HUES48 (cell line): ENCODE measurements around the gene EIF2B4.
A peak's percentile ranks its signal among the peaks of the same experiment; 100 is the strongest.
"Not testable (repeated sequence)": the region's sequence is repeated elsewhere in the genome, so short reads cannot be mapped to it uniquely, and the experiment has no call there.

ENCODE experiments used
- H3K27ac ChIP-seq: one replicate; pipeline ENCODE4 v1.7.0; 2013; ENCODE audit warnings: low read depth, low read length, inconsistent platforms
- H3K27me3 ChIP-seq: 2 replicates; pipeline ENCODE4 v1.6.1; 2013; ENCODE audit warnings: mild to moderate bottlenecking, low read length; ENCODE audit not compliant: control insufficient read depth, insufficient read depth
- H3K36me3 ChIP-seq: 2 replicates; pipeline ENCODE4 v1.6.1; 2013; ENCODE audit warnings: low read length; ENCODE audit not compliant: control insufficient read depth, insufficient read depth
- H3K4me1 ChIP-seq: 2 replicates; pipeline ENCODE4 v1.6.1; 2013; ENCODE audit warnings: mild to moderate bottlenecking, low read length; ENCODE audit not compliant: control insufficient read depth, insufficient read depth
- H3K4me3 ChIP-seq: 2 replicates; pipeline ENCODE4 v1.5.1; 2013; ENCODE audit warnings: mild to moderate bottlenecking, low read depth, low read length
- H3K9ac ChIP-seq: 2 replicates; pipeline ENCODE4 v1.6.1; 2013; ENCODE audit warnings: mild to moderate bottlenecking, low read depth, low read length, moderate library complexity
- H3K9me3 ChIP-seq: 2 replicates; pipeline ENCODE4 v1.6.1; 2013; ENCODE audit warnings: low read length; ENCODE audit not compliant: control insufficient read depth, insufficient read depth

Gene EIF2B4

DNA sequence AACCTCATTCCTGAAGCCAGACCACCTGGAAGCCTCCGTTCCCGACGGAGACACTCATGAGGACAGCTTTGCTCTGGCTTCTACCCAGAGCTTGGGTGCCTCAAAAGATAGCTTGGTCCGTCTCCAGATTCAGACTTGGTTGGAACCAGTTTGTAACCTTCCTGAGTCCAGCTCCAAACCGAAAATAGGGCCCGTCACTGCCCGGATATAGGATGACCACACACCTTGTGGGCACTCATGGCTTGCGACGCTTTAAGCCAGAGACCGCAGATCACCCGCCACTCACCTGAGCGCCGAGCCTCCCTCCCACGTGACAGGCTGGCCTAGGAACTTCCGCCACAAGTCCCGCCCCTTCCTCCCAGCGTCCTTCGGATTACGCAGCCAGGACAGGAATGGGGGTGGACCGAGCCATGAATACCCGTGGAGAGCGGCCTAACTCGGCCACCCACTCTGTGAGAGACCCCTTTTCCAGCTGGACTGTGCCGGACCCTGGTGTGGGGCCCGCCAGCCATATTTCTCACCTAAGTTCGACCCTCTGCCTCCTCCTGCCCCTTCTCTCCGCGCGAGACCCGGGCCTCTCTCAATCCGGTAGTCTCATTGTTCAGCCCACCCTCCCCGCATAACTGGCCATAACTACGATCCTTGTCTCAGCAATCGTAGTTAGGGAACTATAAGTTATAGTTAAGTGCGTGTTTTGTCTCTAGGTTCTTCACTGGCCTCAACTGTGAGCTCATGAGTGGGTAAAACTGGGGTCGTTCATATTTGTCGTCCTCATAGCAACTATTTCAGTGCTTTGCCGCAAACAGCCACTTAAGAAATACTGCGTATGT lies 47.2 kb downstream of the EIF2B4 start, which contains the start of gene MPV17:
Gene MPV17, minus strand, starts transcription at position 332 of the 830 bp plus-strand sequence. CDS start 580 bp downstream, outside the sequence.
- H3K4me1 ChIP-seq = peaks cover 7% of the 10 kb centered on the region; the same call in 1 of the 2 replicates
- H3K4me3 ChIP-seq = peak within 1 kb of the TSS; percentile 87
- H3K36me3 ChIP-seq = peaks cover 24% of the 10 kb centered on the region
- H3K27ac ChIP-seq = peak within 1 kb of the TSS; percentile 90
- peak within 1 kb of the TSS; percentile 92 for H3K9ac ChIP-seq
- no peaks in the 10 kb centered on the region for H3K27me3 ChIP-seq
- H3K9me3 ChIP-seq = no peaks in the 10 kb centered on the region

DNA sequence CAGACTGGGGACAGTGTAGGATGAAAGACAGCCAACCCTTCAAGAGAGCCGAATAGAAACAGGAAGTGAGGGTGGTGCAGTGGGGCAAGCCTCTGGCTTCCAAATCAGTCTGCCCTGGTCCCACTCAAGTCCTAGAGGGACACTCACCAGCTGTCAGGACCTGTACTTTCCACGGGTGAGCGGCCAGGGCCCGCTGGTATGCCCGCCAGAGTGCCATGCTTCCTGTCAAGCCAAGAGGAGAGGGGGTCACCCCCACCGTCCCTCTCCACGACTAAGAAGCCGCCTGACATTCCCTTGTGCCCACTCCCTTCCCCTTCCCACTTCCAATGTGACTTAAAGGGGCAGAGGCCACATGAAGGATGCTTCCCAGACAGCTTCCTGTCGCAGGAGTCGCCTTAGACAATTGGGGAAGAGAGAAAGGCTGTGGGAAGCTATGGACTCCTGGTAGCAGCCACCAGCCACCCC lies 47.8 kb downstream of the EIF2B4 start:
- H3K9me3 ChIP-seq = no peaks in the 10 kb centered on the region
- peak overlapping the region; percentile 90 for H3K27ac ChIP-seq
- H3K27me3 ChIP-seq = no peaks in the 10 kb centered on the region
- H3K4me1 ChIP-seq = peaks cover 7% of the 10 kb centered on the region; the same call in 1 of the 2 replicates
- H3K4me3 ChIP-seq = peak overlapping the region; percentile 87
- peaks cover 20% of the 10 kb centered on the region for H3K36me3 ChIP-seq
- H3K9ac ChIP-seq = peak overlapping the region; percentile 92

DNA sequence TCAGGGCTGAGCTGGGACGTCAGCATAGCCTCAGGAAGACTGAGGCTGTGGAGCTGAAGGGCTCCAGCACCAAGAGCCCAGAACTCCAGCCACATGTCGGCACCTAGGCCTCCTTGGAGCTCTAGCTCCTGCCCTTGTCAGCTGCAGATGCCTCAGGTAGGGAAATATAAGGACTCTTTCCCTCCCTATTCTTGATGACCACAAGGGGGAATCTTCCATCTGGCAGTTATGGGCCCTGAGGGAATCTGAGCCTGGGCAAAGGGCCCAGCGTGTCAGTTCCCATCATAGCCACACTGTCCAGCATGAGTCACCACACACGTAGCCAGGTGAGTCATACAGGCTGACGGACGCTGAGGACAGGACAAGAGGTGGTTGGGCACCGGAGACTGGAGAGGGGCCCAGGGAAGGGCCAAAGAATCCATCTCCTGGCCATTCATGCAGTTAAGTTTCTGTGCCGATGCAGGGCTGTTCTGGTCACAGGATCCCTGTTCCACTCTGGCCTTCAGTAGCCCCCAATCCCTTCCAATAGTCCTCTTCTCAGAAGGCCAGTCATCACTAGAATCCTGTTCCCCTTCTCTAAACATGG lies 49.1 kb downstream of the EIF2B4 start:
- Histone ChIP-seq H3K27ac (peak overlapping the region; percentile 52), H3K9ac (no peak overlapping the region), H3K4me1 (peaks cover 7% of the 10 kb centered on the region; the same call in 1 of the 2 replicates), H3K4me3 (no peak overlapping the region), H3K9me3 (no peaks in the 10 kb centered on the region), H3K27me3 (no peaks in the 10 kb centered on the region), H3K36me3 (peaks cover 8% of the 10 kb centered on the region)

DNA sequence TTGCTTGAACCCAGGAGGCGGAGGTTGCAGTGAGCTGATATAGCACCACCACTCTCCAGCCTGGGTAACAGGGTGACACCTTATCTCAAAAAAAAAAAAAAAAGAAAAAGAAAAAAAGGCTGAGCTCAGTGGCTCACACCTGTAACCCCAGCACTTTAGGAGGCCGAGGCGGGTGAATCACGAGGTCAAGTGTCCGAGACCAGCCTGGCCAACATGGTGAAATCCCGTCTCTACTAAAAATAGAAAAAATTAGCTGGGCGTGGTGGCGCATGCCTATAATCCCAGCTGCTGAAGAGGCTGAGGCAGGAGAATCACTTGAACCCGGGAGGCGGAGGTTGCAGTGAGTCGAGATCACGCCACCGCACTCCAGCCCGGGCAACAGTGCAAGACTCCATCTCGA lies 50.3 kb downstream of the EIF2B4 start:
- not testable (repeated sequence) for H3K4me1 ChIP-seq, H3K4me3 ChIP-seq, H3K27ac ChIP-seq, H3K36me3 ChIP-seq, H3K9me3 ChIP-seq, H3K9ac ChIP-seq, H3K27me3 ChIP-seq

- Histone ChIP-seq H3K27me3 (no peaks in the 10 kb centered on the region), H3K4me3 (no peak overlapping the region), H3K36me3 (no peaks in the 10 kb centered on the region), H3K4me1 (no peaks in the 10 kb centered on the region), H3K9ac (no peak overlapping the region), H3K27ac (no peak overlapping the region), H3K9me3 (no peaks in the 10 kb centered on the region)
Observed at GRCh38 chr2:27316655-27317412, 53.3 kb downstream of the EIF2B4 start.

DNA sequence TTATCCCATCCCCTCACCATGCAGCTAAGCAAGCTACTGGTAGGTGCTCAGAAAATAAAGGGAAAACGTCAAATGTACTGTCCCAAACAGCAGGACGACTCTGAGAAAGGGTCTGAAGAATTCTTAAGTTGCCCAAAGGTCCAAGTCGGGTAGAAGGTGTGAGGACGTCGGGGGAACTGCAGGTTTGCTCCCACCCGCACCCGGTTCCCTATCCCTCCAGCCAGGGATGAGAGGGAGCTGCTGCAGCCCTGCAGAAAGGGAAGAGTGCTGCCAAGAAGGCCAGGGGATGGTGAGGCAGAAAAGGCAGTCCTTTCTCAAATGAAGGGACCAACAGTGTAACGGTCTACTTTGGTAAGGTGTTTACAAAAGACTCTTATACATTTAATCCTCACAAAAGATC lies 55.0 kb downstream of the EIF2B4 start:
- Histone ChIP-seq H3K27ac (no peak overlapping the region), H3K27me3 (no peaks in the 10 kb centered on the region), H3K36me3 (no peaks in the 10 kb centered on the region), H3K9ac (no peak overlapping the region), H3K9me3 (no peaks in the 10 kb centered on the region), H3K4me1 (no peaks in the 10 kb centered on the region), H3K4me3 (no peak overlapping the region)

DNA sequence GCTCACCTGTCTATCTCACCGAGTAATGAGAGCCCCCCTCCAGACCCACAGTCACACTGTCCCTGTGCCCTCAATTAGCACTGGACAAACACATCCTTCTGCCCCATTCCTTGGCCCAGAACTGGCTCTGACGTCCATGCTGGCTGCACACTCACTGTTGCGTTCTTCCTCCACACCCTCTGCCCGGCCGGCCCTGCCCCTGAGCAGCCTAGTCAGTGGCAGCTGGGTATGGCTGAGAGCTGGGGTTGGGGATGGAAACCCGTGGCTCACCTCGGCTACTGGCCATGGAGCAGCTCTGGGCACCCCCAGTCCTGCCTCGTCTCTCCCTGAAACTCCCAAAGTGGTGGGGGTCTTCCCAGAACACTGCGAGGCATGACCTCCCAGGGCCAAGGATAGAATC lies 55.4 kb downstream of the EIF2B4 start:
- no peak overlapping the region for H3K4me3 ChIP-seq
- H3K27me3 ChIP-seq = 0 out of 2 replicates have a peak, but pooled peaks cover under 1% of the 10 kb centered on the region
- no peak overlapping the region for H3K27ac ChIP-seq
- no peaks in the 10 kb centered on the region for H3K4me1 ChIP-seq
- H3K9ac ChIP-seq = no peak overlapping the region
- no peaks in the 10 kb centered on the region for H3K9me3 ChIP-seq
- no peaks in the 10 kb centered on the region for H3K36me3 ChIP-seq
